B cell (primary cell): ENCODE results near the gene NOL4L. TPM values are rescaled to one million over a fixed set of nuclear protein-coding genes. Genes with fewer than 3 reads are reported as not detected.

ENCODE experiments used
- ATAC-seq: fragments of 200-7000 bp; cut with Tn5 transposase; one replicate; pipeline ENCODE4 v1.10.0; 2021; ENCODE audit warnings: low read depth, mild to moderate bottlenecking, moderate number of reproducible peaks, moderate library complexity
- CTCF ChIA-PET: fragments of 350-600 bp; sonication (Branson Sonifier 250); formaldehyde crosslinking; loops from one replicate; lab custom pipeline; 2021; ENCODE audit warnings: antibody characterized with exemption, inconsistent platforms; lab: Charles Lee
- POLR2A ChIA-PET: fragments of 350-600 bp; sonication (Branson Sonifier 250); formaldehyde crosslinking; loops from one replicate; lab custom pipeline; 2021; ENCODE audit warnings: antibody characterized with exemption; lab: Charles Lee
- DNase-seq: peaks from one replicate; pipeline ENCODE4 v3.0.0; 2013
- H2AFZ ChIP-seq: 2 replicates; pipeline ENCODE4 v1.6.1; 2012; ENCODE audit warnings: mild to moderate bottlenecking, low read depth, low read length; ENCODE audit not compliant: insufficient read depth, poor library complexity, severe bottlenecking
- H3K27ac ChIP-seq, 2 donors: 1 replicate in 1 of 2; 2 replicates in 1 of 2; pipeline ENCODE4 v1.5.1; 2012 to 2013; ENCODE audit warnings: low read length in 2 of 2, mild to moderate bottlenecking in 2 of 2, moderate library complexity in 1 of 2
- H3K27me3 ChIP-seq, 4 experiments: fragments of 200-600 bp in 1 of 4; sonication (generic) in 1 of 4; replicated peaks in 1 of 4; 1 replicate in 2 of 4; 2 replicates in 2 of 4; pipeline versions ENCODE4 v1.6.1 to v1.7.0; 2013 to 2016; ENCODE audit warnings: low read length in 3 of 4, mild to moderate bottlenecking in 2 of 4, mixed read lengths in 1 of 4, moderate library complexity in 1 of 4; ENCODE audit not compliant: insufficient read depth in 4 of 4, control insufficient read depth in 3 of 4; ENCODE audit errors: control extremely low read depth in 1 of 4
- H3K36me3 ChIP-seq, 2 experiments: replicated peaks in 1 of 2; 1 replicate in 1 of 2; 2 replicates in 1 of 2; pipeline versions ENCODE4 v1.6.1 to v1.7.1; 2013; ENCODE audit warnings: low read length in 1 of 2; ENCODE audit not compliant: insufficient read depth in 2 of 2, control insufficient read depth in 1 of 2; ENCODE audit errors: control extremely low read depth in 1 of 2, extremely low read depth in 1 of 2
- H3K4me1 ChIP-seq, 2 donors: fragments of 200-600 bp in 1 of 2; sonication (generic) in 1 of 2; 1 replicate in 1 of 2; 2 replicates in 1 of 2; pipeline versions ENCODE4 v1.5.1 to v1.6.1; 2013 to 2017; ENCODE audit warnings: low read length in 2 of 2; ENCODE audit not compliant: control insufficient read depth in 2 of 2, insufficient read depth in 2 of 2
- H3K4me2 ChIP-seq: replicated peaks from 2 replicates; pipeline ENCODE3; 2012; ENCODE audit warnings: mild to moderate bottlenecking, low read depth, low read length; ENCODE audit not compliant: poor library complexity, severe bottlenecking
- H3K4me3 ChIP-seq, 5 experiments: fragments of 200-600 bp in 1 of 5; sonication (generic) in 1 of 5; 1 replicate in 3 of 5; 2 replicates in 2 of 5; pipeline versions ENCODE4 v1.5.1 to v1.7.0; 2011 to 2016; ENCODE audit warnings: low read length in 4 of 5, mild to moderate bottlenecking in 4 of 5, low read depth in 2 of 5, control low read depth in 1 of 5, moderate library complexity in 1 of 5; ENCODE audit not compliant: insufficient read depth in 1 of 5; ENCODE audit errors: control extremely low read depth in 1 of 5, extremely low read depth in 1 of 5
- H3K79me2 ChIP-seq: fragments of 200-600 bp; sonication (generic); one replicate; pipeline ENCODE4 v1.6.0; 2016; ENCODE audit warnings: low read length; ENCODE audit not compliant: control insufficient read depth, insufficient read depth
- H3K9ac ChIP-seq: fragments of 200-600 bp; sonication (generic); 2 replicates; pipeline ENCODE4 v1.6.1; 2017; ENCODE audit warnings: mild to moderate bottlenecking, low read length, moderate library complexity
- H3K9me3 ChIP-seq, 3 donors: one replicate each; pipeline versions ENCODE4 v1.6.1 to v1.7.1; 2013; ENCODE audit warnings: low read length in 2 of 3; ENCODE audit not compliant: control insufficient read depth in 2 of 3, insufficient read depth in 1 of 3; ENCODE audit errors: control extremely low read depth in 1 of 3
- H4K20me1 ChIP-seq: 2 replicates; pipeline ENCODE4 v1.6.0; 2012; ENCODE audit warnings: mild to moderate bottlenecking, low read length; ENCODE audit not compliant: insufficient read depth, control insufficient read depth, poor library complexity, severe bottlenecking
- H3K27ac Mint-ChIP-seq: one replicate; pipeline ENCODE4 v1.8.0; 2021; ENCODE audit warnings: mixed read lengths
- H3K27me3 Mint-ChIP-seq: one replicate; pipeline ENCODE4 v1.8.0; 2021; ENCODE audit warnings: mixed read lengths
- H3K4me1 Mint-ChIP-seq: one replicate; pipeline ENCODE4 v1.8.0; 2021; ENCODE audit warnings: mixed read lengths
- H3K4me3 Mint-ChIP-seq: one replicate; pipeline ENCODE4 v1.8.0; 2021; ENCODE audit warnings: mixed read lengths
- H3K9me3 Mint-ChIP-seq: one replicate; pipeline ENCODE4 v1.8.0; 2022; ENCODE audit warnings: mixed read lengths; ENCODE audit not compliant: insufficient read depth
- CTCF ChIP-seq: fragments of 200-600 bp; IDR thresholded peaks from one replicate; pipeline ENCODE4 v1.8.0; 2022; ENCODE audit warnings: antibody characterized with exemption, mild to moderate bottlenecking
- EZH2 ChIP-seq: IDR thresholded peaks from 2 replicates; pipeline ENCODE4 v1.6.1; 2012; ENCODE audit warnings: borderline replicate concordance, low read depth, mild to moderate bottlenecking, moderate library complexity, low read length; ENCODE audit not compliant: insufficient read depth, poor library complexity, severe bottlenecking
- WGBS: methylation state at CpG from one replicate; pipeline ENCODE4 v1.1.5; 2013; ENCODE audit warnings: missing lambda C conversion rate; ENCODE audit not compliant: insufficient coverage; 5-methylcytosine and 5-hydroxymethylcytosine counted together
- intact Hi-C: fragments of 100-400 bp; cut with micrococcal nuclease; formaldehyde crosslinking; loops from one replicate; pipeline ENCODE4 v1.10.0; 2022
- polyA plus RNA-seq: library from polyadenylated mRNA; depleted of rRNA; stranded (reverse); fragments of >200 nt; gene quantifications from 2 replicates; pipeline ENCODE4 v1.2.3, GENCODE V29; 2012
- total RNA-seq, 2 donors: library from RNA; stranded (reverse); fragments of 120-200 nt in 1 of 2; gene quantifications; 1 replicate in 1 of 2; 2 replicates in 1 of 2; pipeline versions ENCODE4 v1.2.3 to v1.2.4, GENCODE V29; 2013 to 2022

NOL4L gene
- total and polyA plus RNA-seq, 2 donors (not counting 1 experiment from before 2014, with no cell fraction given): 6.5 to 7.9 TPM

GRCh38 chr20:32482442-32483261 is 102.5 kb downstream of the NOL4L start:
- DNase-seq: peak; percentile 61
- Histone ChIP-seq H4K20me1 (no peaks in the 10 kb centered on the region), H3K27ac (no peak overlapping the region), H3K9me3 (peaks cover 0 to 3% (median 0%) of the 10 kb centered on the region in 3 donors), H3K4me3 (peak overlapping the region; percentile 14 to 59 (median 44)), H3K4me2 (peak overlapping the region; percentile 96), H3K27me3 (peaks cover 0 to 10% (median 2%) of the 10 kb centered on the region in 4 experiments), H3K36me3 (no peaks in the 10 kb centered on the region), H3K9ac (peak overlapping the region; percentile 67), H3K4me1 (peaks cover 14 to 27% of the 10 kb centered on the region in 2 donors), H2AFZ (peak overlapping the region; percentile 51), H3K79me2 (peaks cover 5% of the 10 kb centered on the region)
- CTCF ChIA-PET: interaction anchor here (0.6 kb wide), 2 partner anchors 61 to 1516 kb away, joined by 3 to 4 read pairs; no protein-coding TSS in a partner anchor
- ATAC-seq: peak; percentile 12
- 2% methylated on average over 62 of the region's 82 CpGs for WGBS
- peaks cover 5% of the 10 kb centered on the region for H3K27me3 Mint-ChIP-seq
- peaks cover 14% of the 10 kb centered on the region for H3K4me1 Mint-ChIP-seq
- intact Hi-C loops: loop anchor here (10.0 kb wide), 1 partner anchor 282 kb away; the partner anchor contains the start of gene DNMT3B
- no peak for TF ChIP-seq CTCF
- TF ChIP-seq EZH2: no peak
- H3K27ac Mint-ChIP-seq: no peak overlapping the region
- H3K4me3 Mint-ChIP-seq: peak overlapping the region; percentile 84
- H3K9me3 Mint-ChIP-seq: no peaks in the 10 kb centered on the region
- POLR2A ChIA-PET: interaction anchor here (0.6 kb wide), 2 partner anchors 227 to 230 kb away, joined by 4 to 6 read pairs; no protein-coding TSS in a partner anchor

GRCh38 chr20:32482143-32482441 is 103.0 kb downstream of the NOL4L start:
- H3K4me3 Mint-ChIP-seq: peak overlapping the region; percentile 84
- ATAC-seq (no peak), DNase-seq (no peak)
- peaks cover 14% of the 10 kb centered on the region for H3K4me1 Mint-ChIP-seq
- Histone ChIP-seq H4K20me1 (no peaks in the 10 kb centered on the region), H3K9ac (peak overlapping the region; percentile 67), H3K79me2 (peaks cover 5% of the 10 kb centered on the region), H3K4me1 (peaks cover 14 to 27% of the 10 kb centered on the region in 2 donors), H3K27ac (no peak overlapping the region), H3K9me3 (peaks cover 0 to 3% (median 0%) of the 10 kb centered on the region in 3 donors), H2AFZ (peak overlapping the region; percentile 51), H3K4me2 (peak overlapping the region; percentile 96), H3K27me3 (peaks cover 0 to 10% (median 2%) of the 10 kb centered on the region in 4 experiments), H3K4me3 (peak overlapping the region; percentile 14 to 59 (median 44)), H3K36me3 (no peaks in the 10 kb centered on the region)
- POLR2A ChIA-PET: interaction anchor here (0.6 to 0.8 kb wide), 2 partner anchors 206 to 230 kb away, joined by 4 to 6 read pairs; no protein-coding TSS in a partner anchor
- intact Hi-C loops: loop anchor here (10.0 kb wide), 1 partner anchor 283 kb away; the partner anchor contains the start of gene DNMT3B
- H3K27ac Mint-ChIP-seq: no peak overlapping the region
- 0% methylated on average over 1 of the region's 9 CpGs for WGBS
- TF ChIP-seq EZH2 (no peak), CTCF (no peak)
- CTCF ChIA-PET: interaction anchor here (0.6 kb wide), 1 partner anchor 1517 kb away, joined by 4 read pairs; no protein-coding TSS in a partner anchor
- no peaks in the 10 kb centered on the region for H3K9me3 Mint-ChIP-seq
- peaks cover 5% of the 10 kb centered on the region for H3K27me3 Mint-ChIP-seq
